Brain microvascular endothelial cell (primary cell): ENCODE results near the gene PDE4D.

ENCODE experiments used
- DNase-seq: peaks from one replicate; pipeline ENCODE4 v3.0.0-alpha.2; 2020
- H3K27ac ChIP-seq: fragments of 250-450 bp; sonication (Bioruptor Pico); 2 replicates; pipeline ENCODE4 v1.5.1; 2020; ENCODE audit warnings: mild to moderate bottlenecking, moderate library complexity
- H3K27me3 ChIP-seq: fragments of 250-450 bp; sonication (Bioruptor Pico); replicated peaks from 2 replicates; pipeline ENCODE4 v1.5.1; 2020; ENCODE audit warnings: mild to moderate bottlenecking
- H3K36me3 ChIP-seq: fragments of 250-450 bp; sonication (Bioruptor Pico); replicated peaks from 2 replicates; pipeline ENCODE4 v1.5.1; 2020; ENCODE audit warnings: mild to moderate bottlenecking
- H3K4me3 ChIP-seq: 2 replicates; pipeline ENCODE4 v1.5.1; 2011; ENCODE audit warnings: low read depth, mild to moderate bottlenecking, control low read depth, low read length, moderate library complexity
- in situ Hi-C: cut with HindIII; loops from 2 replicates; pipeline ENCODE4 v1.10.0; 2017; ENCODE audit warnings: low sequenced_read_pairs, low pct_ligation_motif_present
- TF ChIP-seq, protein P1 (sequence below): IDR thresholded peaks from 2 replicates; pipeline ENCODE4 v1.5.1; 2011; ENCODE audit warnings: low read depth, mild to moderate bottlenecking, moderate library complexity, low read length, control low read depth, inconsistent platforms; ENCODE audit errors: missing control alignments

PDE4D gene

DNA sequence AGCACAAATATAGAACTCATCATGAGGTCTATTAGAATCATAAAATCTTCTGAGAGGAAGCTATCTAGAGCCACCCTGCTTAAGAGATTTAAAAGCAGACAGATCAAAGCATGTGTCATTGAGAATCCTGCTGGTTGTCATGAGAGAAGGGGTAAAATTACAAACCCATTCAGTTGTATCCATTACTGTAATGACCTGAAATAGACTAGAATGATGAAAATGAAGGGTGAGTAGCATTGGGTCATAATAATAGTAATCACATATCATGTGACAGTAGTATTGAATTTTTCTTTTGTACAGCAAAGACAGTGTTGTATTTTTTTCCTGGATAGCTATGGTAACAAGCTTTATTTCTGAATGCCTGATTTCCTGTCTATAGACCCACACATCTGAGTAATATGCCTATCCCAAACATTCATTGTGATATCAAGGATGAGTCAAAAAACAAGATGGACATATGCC, 149.0 kb downstream of the PDE4D start:
- peak overlapping the region; percentile 95 for H3K27ac ChIP-seq
- H3K4me3 ChIP-seq = no peak overlapping the region
- H3K36me3 ChIP-seq = no peaks in the 10 kb centered on the region
- no peaks in the 10 kb centered on the region for H3K27me3 ChIP-seq
- peak; percentile 46 for DNase-seq
- TF ChIP-seq, protein P1, sequence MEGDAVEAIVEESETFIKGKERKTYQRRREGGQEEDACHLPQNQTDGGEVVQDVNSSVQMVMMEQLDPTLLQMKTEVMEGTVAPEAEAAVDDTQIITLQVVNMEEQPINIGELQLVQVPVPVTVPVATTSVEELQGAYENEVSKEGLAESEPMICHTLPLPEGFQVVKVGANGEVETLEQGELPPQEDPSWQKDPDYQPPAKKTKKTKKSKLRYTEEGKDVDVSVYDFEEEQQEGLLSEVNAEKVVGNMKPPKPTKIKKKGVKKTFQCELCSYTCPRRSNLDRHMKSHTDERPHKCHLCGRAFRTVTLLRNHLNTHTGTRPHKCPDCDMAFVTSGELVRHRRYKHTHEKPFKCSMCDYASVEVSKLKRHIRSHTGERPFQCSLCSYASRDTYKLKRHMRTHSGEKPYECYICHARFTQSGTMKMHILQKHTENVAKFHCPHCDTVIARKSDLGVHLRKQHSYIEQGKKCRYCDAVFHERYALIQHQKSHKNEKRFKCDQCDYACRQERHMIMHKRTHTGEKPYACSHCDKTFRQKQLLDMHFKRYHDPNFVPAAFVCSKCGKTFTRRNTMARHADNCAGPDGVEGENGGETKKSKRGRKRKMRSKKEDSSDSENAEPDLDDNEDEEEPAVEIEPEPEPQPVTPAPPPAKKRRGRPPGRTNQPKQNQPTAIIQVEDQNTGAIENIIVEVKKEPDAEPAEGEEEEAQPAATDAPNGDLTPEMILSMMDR = no peak
- in situ Hi-C loops = no loop called here

DNA sequence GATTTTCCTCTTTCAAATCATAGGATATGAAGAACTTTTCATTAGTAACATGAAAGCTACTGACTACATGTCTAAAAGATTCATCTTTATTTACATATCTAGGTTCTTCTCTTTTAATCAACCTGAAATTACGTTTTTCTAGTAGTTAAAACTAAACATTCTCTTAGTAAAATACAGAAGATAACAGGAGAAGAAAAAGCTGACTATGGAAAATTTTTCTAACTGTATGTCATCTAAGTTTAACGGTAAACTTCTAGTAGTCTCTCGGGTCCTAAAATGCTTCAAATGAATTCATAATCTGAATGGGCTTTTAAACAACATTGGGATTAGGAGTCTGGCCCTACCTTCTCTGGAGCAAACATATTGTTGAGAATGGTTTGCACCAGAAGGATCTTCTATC, 151.9 kb downstream of the PDE4D start:
- no peak overlapping the region for H3K4me3 ChIP-seq
- TF ChIP-seq, protein P1 = no peak
- no peak for DNase-seq
- H3K27ac ChIP-seq = no peak overlapping the region
- in situ Hi-C loops = no loop called here
- H3K36me3 ChIP-seq = no peaks in the 10 kb centered on the region
- no peaks in the 10 kb centered on the region for H3K27me3 ChIP-seq

DNA sequence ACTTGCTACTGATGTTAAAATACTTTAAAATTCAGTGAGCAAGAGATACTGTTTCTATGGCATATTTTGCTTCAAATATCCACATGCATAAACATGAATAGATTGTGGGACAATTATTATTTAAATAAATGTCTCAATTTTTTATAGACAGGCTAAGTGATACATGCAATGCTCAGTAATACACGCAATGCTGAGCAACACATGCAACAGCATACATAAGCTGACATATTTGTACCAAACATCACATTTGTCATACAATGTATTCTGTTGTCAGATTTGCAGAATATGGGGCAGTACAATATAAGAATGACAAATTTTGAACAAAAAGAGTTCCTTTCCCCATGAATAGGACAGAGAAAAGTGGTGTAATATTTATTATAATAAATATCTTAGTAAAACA, 155.5 kb downstream of the PDE4D start:
- Histone ChIP-seq H3K27ac (no peak overlapping the region), H3K4me3 (no peak overlapping the region), H3K27me3 (no peaks in the 10 kb centered on the region), H3K36me3 (no peaks in the 10 kb centered on the region)
- no peak for DNase-seq
- in situ Hi-C loops = no loop called here
- TF ChIP-seq, protein P1 = no peak

DNA sequence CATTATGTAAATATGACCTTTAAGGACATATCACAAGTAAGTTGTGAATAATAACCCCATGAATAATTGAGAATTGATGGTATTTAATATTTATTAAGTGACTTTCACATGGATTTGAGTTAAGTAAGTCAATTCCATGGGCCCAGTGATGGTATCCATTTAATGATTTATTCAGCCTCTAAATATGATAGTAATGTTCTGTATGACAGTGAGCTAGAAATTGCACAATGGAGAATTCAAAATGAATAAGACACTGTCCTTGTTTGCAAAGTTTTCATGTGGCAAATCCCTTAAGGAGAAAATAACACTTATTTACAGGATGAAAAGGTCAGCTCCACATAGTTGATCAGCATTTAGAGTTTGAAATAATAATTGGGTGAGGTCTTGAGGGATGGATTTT, 160.7 kb downstream of the PDE4D start:
- no peak for DNase-seq
- Histone ChIP-seq H3K36me3 (no peaks in the 10 kb centered on the region), H3K4me3 (no peak overlapping the region), H3K27ac (no peak overlapping the region), H3K27me3 (no peaks in the 10 kb centered on the region)
- TF ChIP-seq, protein P1 = no peak
- in situ Hi-C loops = no loop called here

DNA sequence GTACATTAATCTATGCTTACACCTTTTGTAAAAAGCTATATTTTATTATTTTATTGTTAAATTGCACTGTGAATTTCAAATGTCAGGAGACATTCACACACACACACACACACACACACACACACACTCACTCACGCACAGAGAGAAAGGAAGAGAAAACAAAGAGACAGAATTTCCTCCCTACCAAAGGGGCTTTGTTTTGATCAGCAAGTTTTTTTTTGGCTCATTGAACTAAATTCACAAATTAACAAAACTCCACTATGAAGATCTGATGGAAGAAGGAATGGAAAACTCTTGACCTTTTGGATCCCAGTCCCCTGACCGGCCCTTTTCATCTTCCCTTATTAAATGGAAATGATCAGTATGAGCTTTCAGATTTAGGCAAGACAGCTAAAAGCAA, 161.2 kb downstream of the PDE4D start:
- in situ Hi-C loops = no loop called here
- DNase-seq = no peak
- TF ChIP-seq, protein P1 = no peak
- Histone ChIP-seq H3K36me3 (no peaks in the 10 kb centered on the region), H3K27ac (no peak overlapping the region), H3K27me3 (no peaks in the 10 kb centered on the region), H3K4me3 (no peak overlapping the region)

DNA sequence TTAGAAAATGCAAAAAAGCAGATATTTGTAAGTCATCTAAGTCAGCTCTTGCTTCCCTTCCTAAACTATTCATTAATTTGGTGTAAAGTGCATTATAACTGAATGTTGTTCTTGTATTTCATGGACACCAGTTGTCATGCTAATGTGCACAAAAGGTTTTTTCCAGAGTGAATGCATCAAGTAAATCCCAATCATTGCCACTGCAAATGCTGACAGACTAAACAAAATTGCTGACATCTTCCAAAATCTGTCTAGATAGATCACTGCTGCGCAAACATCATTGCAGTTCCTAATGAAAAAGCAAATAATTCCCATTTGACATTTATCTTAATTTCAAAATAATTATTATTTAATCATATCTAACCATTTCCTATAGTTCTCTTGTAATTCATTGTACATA, 161.7 kb downstream of the PDE4D start:
- TF ChIP-seq, protein P1 = no peak
- H3K36me3 ChIP-seq = no peaks in the 10 kb centered on the region
- in situ Hi-C loops = no loop called here
- no peak for DNase-seq
- H3K27me3 ChIP-seq = no peaks in the 10 kb centered on the region
- no peak overlapping the region for H3K27ac ChIP-seq
- no peak overlapping the region for H3K4me3 ChIP-seq
